ENCODE results near the gene SUSD6.

DNA sequence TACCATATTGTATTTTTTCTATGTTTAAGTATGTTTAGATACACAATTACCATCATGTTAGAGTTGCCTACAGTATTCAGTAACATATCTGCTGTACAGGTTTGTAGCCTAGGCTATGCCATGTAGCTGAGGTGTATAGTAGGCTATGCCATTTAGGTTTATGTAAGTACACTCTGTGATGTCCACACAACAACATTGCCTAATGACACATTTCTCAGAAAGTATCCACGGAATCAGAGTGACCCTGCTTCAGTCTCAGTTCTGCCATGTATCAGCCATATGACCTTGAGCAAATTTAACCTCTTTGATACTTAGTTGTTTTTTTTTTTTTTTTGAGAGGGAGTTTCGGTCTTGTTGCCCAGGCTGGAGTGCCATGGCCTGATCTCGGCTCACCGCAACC lies 12.7 kb downstream of the SUSD6 start:
- TF ChIP-seq, protein P1, sequence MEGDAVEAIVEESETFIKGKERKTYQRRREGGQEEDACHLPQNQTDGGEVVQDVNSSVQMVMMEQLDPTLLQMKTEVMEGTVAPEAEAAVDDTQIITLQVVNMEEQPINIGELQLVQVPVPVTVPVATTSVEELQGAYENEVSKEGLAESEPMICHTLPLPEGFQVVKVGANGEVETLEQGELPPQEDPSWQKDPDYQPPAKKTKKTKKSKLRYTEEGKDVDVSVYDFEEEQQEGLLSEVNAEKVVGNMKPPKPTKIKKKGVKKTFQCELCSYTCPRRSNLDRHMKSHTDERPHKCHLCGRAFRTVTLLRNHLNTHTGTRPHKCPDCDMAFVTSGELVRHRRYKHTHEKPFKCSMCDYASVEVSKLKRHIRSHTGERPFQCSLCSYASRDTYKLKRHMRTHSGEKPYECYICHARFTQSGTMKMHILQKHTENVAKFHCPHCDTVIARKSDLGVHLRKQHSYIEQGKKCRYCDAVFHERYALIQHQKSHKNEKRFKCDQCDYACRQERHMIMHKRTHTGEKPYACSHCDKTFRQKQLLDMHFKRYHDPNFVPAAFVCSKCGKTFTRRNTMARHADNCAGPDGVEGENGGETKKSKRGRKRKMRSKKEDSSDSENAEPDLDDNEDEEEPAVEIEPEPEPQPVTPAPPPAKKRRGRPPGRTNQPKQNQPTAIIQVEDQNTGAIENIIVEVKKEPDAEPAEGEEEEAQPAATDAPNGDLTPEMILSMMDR (conservative IDR thresholded peaks at IDR 0.05; ENCODE audit: low read length), result no peak
- TF ChIP-seq EZH2phosphoT487 (IDR thresholded peaks at IDR 0.05; ENCODE audit: borderline replicate concordance, low read depth, low read length), result no peak
